ENCODE measurements around the gene OR8D4.

Gene OR8D4

GRCh38 chr11:123852321-123852720, 49.6 kb upstream of the OR8D4 start (continued):
- TF ChIP-seq ESRRG (CRISPR knock-in tag; IDR thresholded peaks at IDR 0.05) (no peak), ZC3H10 (CRISPR knock-in tag; IDR thresholded peaks at IDR 0.05) (no peak), ZNF8 (CRISPR knock-in tag; IDR thresholded peaks at IDR 0.05) (no peak), CSDC2 (CRISPR knock-in tag; IDR thresholded peaks at IDR 0.05) (no peak), TSHZ2 (CRISPR knock-in tag; IDR thresholded peaks at IDR 0.05) (no peak), SNAI2 (CRISPR knock-in tag; IDR thresholded peaks at IDR 0.05) (no peak), ZFP30 (CRISPR knock-in tag; IDR thresholded peaks at IDR 0.05) (no peak)

GRCh38 chr11:123853038-123853437, 48.9 kb upstream of the OR8D4 start:
- TF ChIP-seq ZNF565 (CRISPR knock-in tag; conservative IDR thresholded peaks at IDR 0.05; ENCODE audit: low read depth): no peak
- TF ChIP-seq TOX (CRISPR knock-in tag; IDR thresholded peaks at IDR 0.05; ENCODE audit: borderline replicate concordance): no peak
- TF ChIP-seq CSRNP3 (CRISPR knock-in tag; IDR thresholded peaks at IDR 0.05): no peak
- no peak for TF ChIP-seq ZNF8 (CRISPR knock-in tag; IDR thresholded peaks at IDR 0.05)
- no peak for TF ChIP-seq POU6F1 (CRISPR knock-in tag; IDR thresholded peaks at IDR 0.05; ENCODE audit: borderline replicate concordance, low read depth)
- no peak for TF ChIP-seq ISL1 (CRISPR knock-in tag; IDR thresholded peaks at IDR 0.05)
- TF ChIP-seq PPARA (CRISPR knock-in tag; IDR thresholded peaks at IDR 0.05; ENCODE audit: borderline replicate concordance): no peak
- TF ChIP-seq ZFP30 (CRISPR knock-in tag; IDR thresholded peaks at IDR 0.05): no peak
- TF ChIP-seq ZFP3 (CRISPR knock-in tag; IDR thresholded peaks at IDR 0.05): no peak
- TF ChIP-seq TCF4 (CRISPR knock-in tag; IDR thresholded peaks at IDR 0.05; ENCODE audit: borderline replicate concordance): no peak
- TF ChIP-seq CSDC2 (CRISPR knock-in tag; IDR thresholded peaks at IDR 0.05): no peak
- no peak for ATAC-seq

GRCh38 chr11:123856444-123856843, 45.5 kb upstream of the OR8D4 start:
- TF ChIP-seq TSHZ2 (CRISPR knock-in tag; IDR thresholded peaks at IDR 0.05) (no peak), TOX (CRISPR knock-in tag; IDR thresholded peaks at IDR 0.05; ENCODE audit: borderline replicate concordance) (no peak), OSR1 (CRISPR knock-in tag; IDR thresholded peaks at IDR 0.05) (no peak), CSRNP3 (CRISPR knock-in tag; IDR thresholded peaks at IDR 0.05) (no peak), ZNF565 (CRISPR knock-in tag; conservative IDR thresholded peaks at IDR 0.05; ENCODE audit: low read depth) (no peak), POU6F1 (CRISPR knock-in tag; IDR thresholded peaks at IDR 0.05; ENCODE audit: borderline replicate concordance, low read depth) (no peak), GLIS3 (CRISPR knock-in tag; IDR thresholded peaks at IDR 0.05) (no peak)
- no peak for ATAC-seq

Data from SK-N-SH treated with all-trans-retinoic acid at 6 μM for 48 hours (cell line).